Activated naive CD8-positive, alpha-beta T cell treated with anti-CD3 and anti-CD28 coated beads, Interleukin-2, amount 10 ng/mL, durations not matched to agents 7 days and 5 days (primary cell): Measurements from ENCODE around the gene NFE2. TPM values are rescaled to one million over a fixed set of nuclear protein-coding genes. Genes with fewer than 3 reads are reported as not detected.

Experiments
- ATAC-seq: fragments of 150-1000 bp; cut with Tn5 transposase; one replicate; pipeline ENCODE4 v1.10.0; 2021; ENCODE audit warnings: low read depth, moderate library complexity
- POLR2A ChIA-PET: fragments of 350-600 bp; sonication (Branson Sonifier 250); formaldehyde crosslinking; loops from one replicate; lab custom pipeline; 2021; ENCODE audit warnings: antibody characterized with exemption; lab: Charles Lee
- DNase-seq: peaks from one replicate; pipeline ENCODE4 v3.0.0; 2021
- H3K27ac Mint-ChIP-seq: one replicate; pipeline ENCODE4 v1.8.0; 2022; ENCODE audit warnings: mild to moderate bottlenecking, mixed read lengths
- H3K27me3 Mint-ChIP-seq: one replicate; pipeline ENCODE4 v1.8.0; 2022; ENCODE audit warnings: mild to moderate bottlenecking, moderate library complexity, mixed read lengths
- H3K36me3 Mint-ChIP-seq: one replicate; pipeline ENCODE4 v1.8.0; 2021; ENCODE audit warnings: mild to moderate bottlenecking, mixed read lengths
- H3K4me1 Mint-ChIP-seq: one replicate; pipeline ENCODE4 v1.8.0; 2021; ENCODE audit warnings: mixed read lengths
- H3K4me3 Mint-ChIP-seq: one replicate; pipeline ENCODE4 v1.8.0; 2022; ENCODE audit warnings: mild to moderate bottlenecking, moderate library complexity, mixed read lengths
- H3K9me3 Mint-ChIP-seq: one replicate; pipeline ENCODE4 v1.8.0; 2021; ENCODE audit warnings: mixed read lengths
- total RNA-seq, 2 experiments: library from RNA; stranded (reverse); gene quantifications; one replicate each; pipeline ENCODE4 v1.2.3, GENCODE V29; 2021

The NFE2 gene
- total RNA-seq, 2 experiments from 2014 or later = not detected

GRCh38 chr12:54272214-54272613 is 28.6 kb downstream of the NFE2 start:
- POLR2A ChIA-PET = interaction anchor here (0.6 kb wide), 1 partner anchor 19 kb away, joined by 3 read pairs; no protein-coding TSS in a partner anchor

DNA sequence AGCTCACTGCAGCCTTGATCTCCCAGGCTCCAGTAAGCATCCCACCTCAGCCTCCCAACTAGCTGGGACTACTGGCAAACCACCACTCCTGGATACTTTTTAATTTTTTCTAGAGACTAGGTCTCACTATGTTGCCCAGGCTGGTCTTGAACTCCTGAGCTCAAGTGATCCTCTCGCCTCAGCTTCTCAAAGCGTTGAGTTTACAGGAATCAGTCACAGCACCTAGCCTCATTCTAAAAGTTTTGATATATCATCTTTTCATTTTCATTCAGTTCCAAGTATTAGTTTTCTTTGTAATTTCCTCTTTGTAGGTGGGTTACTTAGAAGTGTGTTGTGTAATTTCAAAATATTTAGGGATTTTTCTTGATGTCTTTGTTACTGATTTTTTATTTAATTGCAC is 30.5 kb downstream of the NFE2 start:
- Mint-ChIP-seq H3K27ac (no peak overlapping the region), H3K4me3 (no peak overlapping the region)

More at GRCh38 chr12:54272214-54272613, 28.6 kb downstream of the NFE2 start:
- Mint-ChIP-seq H3K36me3 (peaks cover 34% of the 10 kb centered on the region), H3K27ac (no peak overlapping the region), H3K27me3 (no peaks in the 10 kb centered on the region), H3K4me1 (peaks cover 17% of the 10 kb centered on the region), H3K9me3 (no peaks in the 10 kb centered on the region), H3K4me3 (no peak overlapping the region)
- ATAC-seq = no peak
- no peak for DNase-seq

GRCh38 chr12:54266852-54267251 is 34.0 kb downstream of the NFE2 start:
- POLR2A ChIA-PET = no interaction called here
- Mint-ChIP-seq H3K4me3 (no peak overlapping the region), H3K27ac (no peak overlapping the region), H3K9me3 (no peaks in the 10 kb centered on the region), H3K27me3 (no peaks in the 10 kb centered on the region), H3K4me1 (peaks cover 7% of the 10 kb centered on the region), H3K36me3 (peaks cover 14% of the 10 kb centered on the region)
- no peak for ATAC-seq
- DNase-seq = no peak

More for the DNA sequence above, 30.5 kb downstream of the NFE2 start:
- no peaks in the 10 kb centered on the region for H3K27me3 Mint-ChIP-seq
- no peak for DNase-seq
- peaks cover 29% of the 10 kb centered on the region for H3K36me3 Mint-ChIP-seq
- POLR2A ChIA-PET = no interaction called here
- peaks cover 12% of the 10 kb centered on the region for H3K4me1 Mint-ChIP-seq
- no peaks in the 10 kb centered on the region for H3K9me3 Mint-ChIP-seq
- no peak for ATAC-seq

- POLR2A ChIA-PET = interaction anchor here (1.0 to 1.4 kb wide), 2 partner anchors 14 to 28 kb away, joined by 3 to 4 read pairs; partner anchors contain the start of genes CBX5 and HNRNPA1
- H3K27me3 Mint-ChIP-seq = no peaks in the 10 kb centered on the region
- DNase-seq (no peak), ATAC-seq (no peak)
- H3K27ac Mint-ChIP-seq = no peak overlapping the region
- H3K4me1 Mint-ChIP-seq = peaks cover 10% of the 10 kb centered on the region
- H3K4me3 Mint-ChIP-seq = no peak overlapping the region
- H3K9me3 Mint-ChIP-seq = no peaks in the 10 kb centered on the region
- H3K36me3 Mint-ChIP-seq = peaks cover 12% of the 10 kb centered on the region
Observed at GRCh38 chr12:54265364-54265812, 35.4 kb downstream of the NFE2 start.

- no peak for ATAC-seq
- no peak for DNase-seq
- Mint-ChIP-seq H3K36me3 (peaks cover 12% of the 10 kb centered on the region), H3K9me3 (no peaks in the 10 kb centered on the region), H3K4me3 (no peak overlapping the region), H3K27ac (no peak overlapping the region), H3K27me3 (no peaks in the 10 kb centered on the region), H3K4me1 (peaks cover 27% of the 10 kb centered on the region)
- POLR2A ChIA-PET = no interaction called here
Observed at GRCh38 chr12:54262403-54262925, 38.4 kb downstream of the NFE2 start.

GRCh38 chr12:54261815-54262402 is 38.9 kb downstream of the NFE2 start:
- Mint-ChIP-seq H3K36me3 (peaks cover 12% of the 10 kb centered on the region), H3K9me3 (no peaks in the 10 kb centered on the region), H3K27ac (no peak overlapping the region), H3K4me3 (no peak overlapping the region), H3K4me1 (peaks cover 27% of the 10 kb centered on the region), H3K27me3 (no peaks in the 10 kb centered on the region)
- DNase-seq = no peak
- ATAC-seq = no peak
- POLR2A ChIA-PET = interaction anchor here (0.6 kb wide), 1 partner anchor 97 kb away, joined by 4 read pairs; no protein-coding TSS in a partner anchor

DNA sequence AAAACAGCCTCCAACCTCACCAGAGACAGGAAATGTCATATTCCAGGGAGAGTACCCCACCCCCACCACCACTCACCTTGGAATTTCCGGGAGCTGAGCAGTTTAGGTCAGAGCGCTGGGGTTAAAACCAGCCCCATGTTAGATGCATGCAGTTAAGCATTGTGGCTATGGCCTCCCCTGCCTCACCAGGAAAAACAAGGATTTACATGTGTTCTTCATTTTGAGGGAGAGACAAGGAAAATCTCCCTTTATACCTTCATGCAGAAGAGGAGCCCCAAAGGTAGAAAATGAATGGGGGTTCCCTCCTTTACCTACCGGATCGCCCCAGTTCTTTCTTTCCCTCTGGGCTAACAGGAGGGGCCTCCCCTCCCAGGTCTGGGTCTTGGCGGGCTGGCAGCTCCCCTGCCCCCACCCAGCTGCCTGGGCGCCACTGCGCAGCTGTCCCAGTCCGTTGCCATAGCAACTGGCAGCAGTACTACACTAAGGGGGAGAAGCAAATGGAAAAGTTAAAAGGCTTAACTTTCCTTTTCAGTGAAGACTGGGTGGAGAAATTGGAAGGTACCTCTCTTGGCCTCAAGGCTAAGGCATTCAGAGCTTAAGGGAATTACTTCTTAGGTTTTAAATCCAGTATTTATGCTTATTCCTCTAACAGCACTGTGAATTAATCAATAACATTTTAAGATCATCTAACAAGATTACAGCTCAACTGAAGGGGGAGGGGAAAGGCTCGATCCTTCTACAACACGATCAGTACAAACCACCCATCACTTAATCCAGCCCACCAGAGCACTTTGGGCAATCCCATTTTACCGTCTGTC is 41.4 kb downstream of the NFE2 start:
- ATAC-seq = peak; percentile 66
- Mint-ChIP-seq H3K36me3 (peaks cover 20% of the 10 kb centered on the region), H3K27me3 (no peaks in the 10 kb centered on the region), H3K4me3 (peak overlapping the region; percentile 66), H3K27ac (peak overlapping the region; percentile 37), H3K9me3 (no peaks in the 10 kb centered on the region), H3K4me1 (peaks cover 27% of the 10 kb centered on the region)
- DNase-seq = peak; percentile 49
- POLR2A ChIA-PET = interaction anchor here (0.7 to 2.0 kb wide), 4 partner anchors 18 to 712 kb away, joined by 3 to 9 read pairs (median 4); partner anchors contain the start of genes CBX5 and HNRNPA1

- POLR2A ChIA-PET = interaction anchor here (1.6 to 2.0 kb wide), 2 partner anchors 17 to 22 kb away, joined by 3 to 9 read pairs; partner anchors contain the start of genes CBX5 and HNRNPA1
- DNase-seq (no peak), ATAC-seq (no peak)
- peaks cover 20% of the 10 kb centered on the region for H3K36me3 Mint-ChIP-seq
- H3K9me3 Mint-ChIP-seq = no peaks in the 10 kb centered on the region
- no peaks in the 10 kb centered on the region for H3K27me3 Mint-ChIP-seq
- H3K4me1 Mint-ChIP-seq = peaks cover 27% of the 10 kb centered on the region
- no peak overlapping the region for H3K27ac Mint-ChIP-seq
- no peak overlapping the region for H3K4me3 Mint-ChIP-seq
Observed at GRCh38 chr12:54258201-54258681, 42.6 kb downstream of the NFE2 start.

DNA sequence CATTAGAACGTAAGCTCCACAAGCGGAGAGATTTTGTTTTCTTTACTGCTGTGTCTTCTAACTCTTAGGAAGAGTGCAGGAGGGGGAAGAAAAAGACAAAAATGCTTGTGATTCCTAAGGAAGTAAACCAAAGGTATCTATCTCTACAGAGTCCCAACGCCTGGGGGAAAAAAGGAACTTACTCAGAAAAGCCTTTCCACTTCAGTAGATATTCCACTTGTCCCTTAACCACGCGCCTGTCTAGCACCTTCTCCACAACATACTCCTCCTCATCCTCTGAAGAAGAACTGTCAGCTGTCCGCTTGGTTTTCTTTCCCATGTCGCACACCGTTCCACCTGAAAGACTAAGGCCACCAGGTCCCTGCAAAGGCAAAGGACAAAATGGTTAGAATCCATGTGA is 43.5 kb downstream of the NFE2 start:
- no peaks in the 10 kb centered on the region for H3K9me3 Mint-ChIP-seq
- H3K4me3 Mint-ChIP-seq = no peak overlapping the region
- H3K27me3 Mint-ChIP-seq = no peaks in the 10 kb centered on the region
- no peak for ATAC-seq
- no peak for DNase-seq
- H3K36me3 Mint-ChIP-seq = peaks cover 20% of the 10 kb centered on the region
- H3K27ac Mint-ChIP-seq = no peak overlapping the region
- peaks cover 27% of the 10 kb centered on the region for H3K4me1 Mint-ChIP-seq
- POLR2A ChIA-PET = no interaction called here

GRCh38 chr12:54253240-54253639 is 47.6 kb downstream of the NFE2 start:
- no peak overlapping the region for H3K27ac Mint-ChIP-seq

DNA sequence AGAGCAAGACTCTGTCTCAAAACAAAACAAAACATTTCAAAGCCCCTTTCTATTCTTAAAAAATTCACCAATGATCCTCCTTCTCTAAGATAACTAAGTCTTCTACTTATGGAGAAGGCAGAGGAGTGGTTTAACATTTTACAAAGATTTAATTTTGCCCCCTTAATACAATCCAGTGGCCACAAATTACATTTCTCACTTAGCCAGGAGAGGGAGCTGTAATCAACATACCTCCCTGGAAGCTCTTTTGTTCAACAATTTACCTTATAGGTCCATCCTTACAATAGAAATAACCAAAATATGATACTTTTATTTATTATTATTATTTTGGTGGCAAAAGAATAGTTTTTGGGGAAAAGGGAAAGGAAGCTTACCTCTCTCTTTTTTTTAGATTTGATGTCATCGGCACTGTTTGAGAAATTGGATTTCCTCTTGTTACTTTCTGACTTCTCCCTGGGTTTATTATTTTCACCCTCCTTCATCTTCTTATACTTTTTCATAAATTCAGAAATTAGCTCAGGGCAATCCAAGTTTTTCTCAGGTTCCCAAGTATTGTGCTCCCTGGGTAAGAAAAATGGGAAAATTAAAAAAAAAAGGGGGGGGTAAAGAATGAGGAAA is 49.0 kb downstream of the NFE2 start:
- Mint-ChIP-seq H3K4me1 (peaks cover 6% of the 10 kb centered on the region), H3K27ac (no peak overlapping the region), H3K9me3 (no peaks in the 10 kb centered on the region), H3K27me3 (no peaks in the 10 kb centered on the region), H3K36me3 (peaks cover 37% of the 10 kb centered on the region), H3K4me3 (no peak overlapping the region)
- ATAC-seq (peak; percentile 68), DNase-seq (no peak)
- POLR2A ChIA-PET = interaction anchor here (0.6 to 1.1 kb wide), 5 partner anchors 10 to 215 kb away, joined by 3 to 7 read pairs (median 3); partner anchors contain the start of gene CBX5

More at GRCh38 chr12:54253240-54253639, 47.6 kb downstream of the NFE2 start:
- no peak for ATAC-seq
- no peak for DNase-seq
- H3K4me1 Mint-ChIP-seq = peaks cover 6% of the 10 kb centered on the region
- H3K36me3 Mint-ChIP-seq = peaks cover 39% of the 10 kb centered on the region
- H3K9me3 Mint-ChIP-seq = no peaks in the 10 kb centered on the region
- POLR2A ChIA-PET = interaction anchor here (1.2 kb wide), 1 partner anchor 28 kb away, joined by 7 read pairs; no protein-coding TSS in a partner anchor
- H3K27me3 Mint-ChIP-seq = no peaks in the 10 kb centered on the region
- H3K4me3 Mint-ChIP-seq = no peak overlapping the region

DNA sequence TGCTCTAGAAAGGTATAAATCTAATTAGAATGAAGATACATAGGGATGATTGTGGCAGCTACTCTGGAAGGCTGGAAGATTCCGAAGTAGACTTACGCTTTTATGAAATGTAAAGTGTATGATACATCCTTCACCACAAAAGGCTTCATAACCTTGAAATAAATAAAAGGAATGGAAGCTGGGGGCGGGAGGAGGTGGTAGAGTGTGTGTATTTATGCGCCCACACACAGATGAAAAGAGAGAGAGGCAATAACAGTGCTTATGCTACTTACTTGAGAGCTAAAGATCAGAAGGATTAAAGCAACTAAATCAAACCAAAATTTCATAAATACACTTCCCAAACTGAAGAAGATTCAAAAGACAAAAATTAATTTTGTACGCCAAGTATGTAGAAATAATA is 51.3 kb downstream of the NFE2 start:
- H3K36me3 Mint-ChIP-seq = peaks cover 29% of the 10 kb centered on the region
- no peak overlapping the region for H3K4me3 Mint-ChIP-seq
- H3K4me1 Mint-ChIP-seq = peaks cover 3% of the 10 kb centered on the region
- no peaks in the 10 kb centered on the region for H3K9me3 Mint-ChIP-seq
- no peaks in the 10 kb centered on the region for H3K27me3 Mint-ChIP-seq
- POLR2A ChIA-PET = interaction anchor here (0.7 kb wide), 1 partner anchor 1690 kb away, joined by 3 read pairs; no protein-coding TSS in a partner anchor
- ATAC-seq (no peak), DNase-seq (no peak)
- no peak overlapping the region for H3K27ac Mint-ChIP-seq
